ENCODE measurements around the gene BDKRB2.

- TF ChIP-seq POLR2A (IDR thresholded peaks at IDR 0.05; ENCODE audit: low read depth, low read length) (no peak), TAF1 (IDR thresholded peaks at IDR 0.05; ENCODE audit: low read depth, low read length) (no peak)
Observed at GRCh38 chr14:96221841-96222240, 17.2 kb downstream of the BDKRB2 start.
